ENCODE results near the gene METTL14. TPM values are rescaled to one million over a fixed set of nuclear protein-coding genes. Genes with fewer than 3 reads are reported as not detected.

METTL14 gene
- total RNA-seq, 3 donors from 2014 or later (not counting 1 experiment from before 2014, with no cell fraction given) = 50.2 to 57.5 (median 51.9) TPM

GRCh38 chr4:118738090-118738489 is 52.9 kb downstream of the METTL14 start:
- 94% methylated on average over 3 of the region's 3 CpGs for WGBS (ENCODE audit: insufficient coverage)
- H3K4me3 Mint-ChIP-seq = no peak overlapping the region
- no peak for TF ChIP-seq CTCF (IDR thresholded peaks at IDR 0.05)
- H3K27me3 Mint-ChIP-seq (ENCODE audit: low read depth in 2 of 2) = no peaks in the 10 kb centered on the region
- no peaks in the 10 kb centered on the region for H3K4me1 ChIP-seq (ENCODE audit: control insufficient read depth, insufficient read depth, low read length)
- no peak overlapping the region for H3K4me3 ChIP-seq (ENCODE audit: low read length)
- no peaks in the 10 kb centered on the region for H3K9me3 Mint-ChIP-seq
- no peak overlapping the region for H3K27ac Mint-ChIP-seq
- H3K27me3 ChIP-seq (ENCODE audit: control insufficient read depth, insufficient read depth, low read length) = no peaks in the 10 kb centered on the region
- H3K36me3 Mint-ChIP-seq = peaks cover 12% of the 10 kb centered on the region
- H3K27ac ChIP-seq (ENCODE audit: low read length) = no peak overlapping the region
- intact Hi-C loops (cut with micrococcal nuclease) = no loop called here
- peaks cover 48% of the 10 kb centered on the region for H3K36me3 ChIP-seq (ENCODE audit: control insufficient read depth, insufficient read depth, low read length)
- DNase-seq (no peak), ATAC-seq (no peak)
- no peaks in the 10 kb centered on the region for H3K9me3 ChIP-seq (ENCODE audit: control insufficient read depth, insufficient read depth, low read length)
- H3K4me1 Mint-ChIP-seq = no peaks in the 10 kb centered on the region

GRCh38 chr4:118739022-118739713 is 54.0 kb downstream of the METTL14 start:
- Mint-ChIP-seq H3K9me3 (no peaks in the 10 kb centered on the region), H3K4me3 (no peak overlapping the region), H3K27me3 (ENCODE audit: low read depth in 2 of 2) (no peaks in the 10 kb centered on the region), H3K36me3 (peaks cover 21% of the 10 kb centered on the region), H3K27ac (no peak overlapping the region), H3K4me1 (no peaks in the 10 kb centered on the region)
- no peak overlapping the region for H3K27ac ChIP-seq (ENCODE audit: low read length)
- H3K9me3 ChIP-seq (ENCODE audit: control insufficient read depth, insufficient read depth, low read length) = no peaks in the 10 kb centered on the region
- no peaks in the 10 kb centered on the region for H3K27me3 ChIP-seq (ENCODE audit: control insufficient read depth, insufficient read depth, low read length)
- H3K4me3 ChIP-seq (ENCODE audit: low read length) = no peak overlapping the region
- peaks cover 51% of the 10 kb centered on the region for H3K36me3 ChIP-seq (ENCODE audit: control insufficient read depth, insufficient read depth, low read length)
- ATAC-seq (no peak), DNase-seq (no peak)
- intact Hi-C loops (cut with micrococcal nuclease) = no loop called here
- no peak for TF ChIP-seq CTCF (IDR thresholded peaks at IDR 0.05)
- H3K4me1 ChIP-seq (ENCODE audit: control insufficient read depth, insufficient read depth, low read length) = no peaks in the 10 kb centered on the region
- WGBS (ENCODE audit: insufficient coverage) = 94% methylated on average over 2 of the region's 2 CpGs

GRCh38 chr4:118740869-118741268 is 55.7 kb downstream of the METTL14 start:
- no peak overlapping the region for H3K27ac Mint-ChIP-seq
- H3K9me3 Mint-ChIP-seq = no peaks in the 10 kb centered on the region
- Histone ChIP-seq H3K4me1 (ENCODE audit: control insufficient read depth, insufficient read depth, low read length) (no peaks in the 10 kb centered on the region), H3K4me3 (ENCODE audit: low read length) (no peak overlapping the region), H3K27ac (ENCODE audit: low read length) (no peak overlapping the region), H3K27me3 (ENCODE audit: control insufficient read depth, insufficient read depth, low read length) (no peaks in the 10 kb centered on the region), H3K9me3 (ENCODE audit: control insufficient read depth, insufficient read depth, low read length) (no peaks in the 10 kb centered on the region), H3K36me3 (ENCODE audit: control insufficient read depth, insufficient read depth, low read length) (peaks cover 54% of the 10 kb centered on the region)
- DNase-seq (peak in 1 of 2 donors; percentile 25), ATAC-seq (no peak)
- H3K27me3 Mint-ChIP-seq (ENCODE audit: low read depth in 2 of 2) = no peaks in the 10 kb centered on the region
- no peaks in the 10 kb centered on the region for H3K4me1 Mint-ChIP-seq
- 67% methylated on average over 2 of the region's 5 CpGs for WGBS (ENCODE audit: insufficient coverage)
- TF ChIP-seq CTCF (IDR thresholded peaks at IDR 0.05) = peak; percentile 53
- peaks cover 23% of the 10 kb centered on the region for H3K36me3 Mint-ChIP-seq
- no peak overlapping the region for H3K4me3 Mint-ChIP-seq
- intact Hi-C loops (cut with micrococcal nuclease) = no loop called here

Measured in natural killer cell (primary cell).